Rectal smooth muscle tissue (tissue), 1 donor: ENCODE data around the gene TIMM17A.
A peak's percentile ranks its signal among the peaks of the same experiment; 100 is the strongest.

Experiments
- H3K27ac ChIP-seq: one replicate; pipeline ENCODE4 v1.7.0; 2013; ENCODE audit warnings: low read depth, low read length, inconsistent platforms
- H3K27me3 ChIP-seq: one replicate; pipeline ENCODE4 v1.7.0; 2013; ENCODE audit warnings: low read length; ENCODE audit not compliant: control insufficient read depth, insufficient read depth
- H3K36me3 ChIP-seq: one replicate; pipeline ENCODE4 v1.7.0; 2013; ENCODE audit warnings: low read length; ENCODE audit not compliant: control insufficient read depth, insufficient read depth
- H3K4me1 ChIP-seq: one replicate; pipeline ENCODE4 v1.7.0; 2013; ENCODE audit warnings: low read length; ENCODE audit not compliant: control insufficient read depth, insufficient read depth
- H3K4me3 ChIP-seq: one replicate; pipeline ENCODE4 v1.7.0; 2013; ENCODE audit warnings: low read length
- H3K9ac ChIP-seq: one replicate; pipeline ENCODE4 v1.7.0; 2013; ENCODE audit warnings: low read length

The TIMM17A gene

DNA sequence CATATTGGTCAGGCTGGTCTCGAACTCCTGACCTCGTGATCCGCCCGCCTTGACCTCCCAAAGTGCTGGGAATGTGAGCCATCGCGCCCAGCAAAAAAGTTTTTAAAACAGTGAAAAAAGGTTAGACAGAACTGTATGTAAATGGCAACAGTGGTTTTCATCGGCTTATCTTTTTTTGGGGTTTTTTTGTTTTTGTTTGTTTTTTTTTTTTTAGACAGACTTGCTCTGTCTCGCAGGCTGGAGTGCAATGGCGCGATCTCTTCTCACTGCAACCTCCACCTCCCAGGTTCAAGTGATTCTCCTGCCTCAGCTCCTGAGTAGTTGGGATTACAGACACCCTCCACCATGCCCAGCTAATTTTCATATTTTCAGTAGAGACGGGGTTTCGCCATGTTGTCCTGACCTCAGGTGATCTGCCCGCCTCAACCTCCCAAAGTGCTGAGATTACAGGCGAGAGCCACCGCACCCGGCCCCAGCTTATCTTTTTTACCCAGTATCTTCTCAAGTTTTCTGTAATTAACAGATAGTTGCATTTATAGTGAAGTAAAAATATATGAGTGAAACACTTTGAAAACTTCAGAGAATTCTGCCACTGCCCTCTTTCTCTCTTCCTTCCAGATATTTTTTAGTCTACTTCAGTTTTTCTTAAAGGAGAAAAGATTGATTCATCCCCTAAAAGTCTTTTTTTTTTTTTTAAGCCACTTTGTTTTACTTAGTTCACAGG is 13.1 kb downstream of the TIMM17A start:
- H3K36me3 ChIP-seq = peaks cover 24% of the 10 kb centered on the region
- no peak overlapping the region for H3K4me3 ChIP-seq
- H3K27me3 ChIP-seq = no peaks in the 10 kb centered on the region

DNA sequence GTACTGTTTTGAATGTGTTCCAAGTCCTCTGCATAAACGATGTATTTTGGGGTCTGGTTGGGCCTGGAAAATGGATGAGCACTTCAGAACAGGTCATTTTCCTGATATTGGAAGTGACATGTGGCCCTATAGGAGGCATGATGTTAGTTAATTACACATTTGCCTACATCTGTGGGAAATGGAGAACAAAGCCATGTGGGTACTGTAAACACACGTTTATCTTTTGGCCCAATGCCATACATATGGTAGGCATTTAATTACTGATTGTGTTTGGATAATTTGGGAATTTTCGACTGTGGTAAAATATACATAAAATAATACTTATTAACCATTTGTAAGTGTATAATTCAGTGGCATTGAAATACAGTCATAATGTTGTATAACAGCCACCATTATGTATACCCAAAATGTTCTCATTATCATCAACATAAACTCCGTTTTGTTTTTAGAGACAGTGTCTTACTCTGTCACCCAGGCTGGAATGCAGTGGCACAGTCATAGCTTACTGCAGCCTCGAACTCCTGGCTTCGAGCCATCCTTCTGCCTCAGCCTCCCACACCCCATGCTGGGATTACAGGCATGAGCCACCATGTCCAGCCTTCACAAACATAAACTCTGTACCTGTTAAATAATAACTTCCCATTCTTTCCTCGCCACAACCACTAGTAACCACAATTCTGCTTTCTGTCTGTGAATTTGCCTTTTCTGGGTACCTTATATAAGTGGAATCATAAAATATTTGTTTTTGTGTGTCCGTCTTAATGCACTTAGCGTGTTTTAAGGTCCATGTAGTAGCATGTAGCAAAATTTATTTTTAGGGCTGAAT is 15.2 kb downstream of the TIMM17A start:
- no peaks in the 10 kb centered on the region for H3K27me3 ChIP-seq
- no peak overlapping the region for H3K4me3 ChIP-seq
- no peak overlapping the region for H3K9ac ChIP-seq
- no peak overlapping the region for H3K27ac ChIP-seq
- peaks cover 19% of the 10 kb centered on the region for H3K36me3 ChIP-seq
- H3K4me1 ChIP-seq = no peaks in the 10 kb centered on the region

More for the DNA sequence above, 13.1 kb downstream of the TIMM17A start:
- Histone ChIP-seq H3K4me1 (no peaks in the 10 kb centered on the region), H3K27ac (no peak overlapping the region), H3K9ac (no peak overlapping the region)

- Histone ChIP-seq H3K4me1 (no peaks in the 10 kb centered on the region), H3K27ac (peak overlapping the region; percentile 33), H3K27me3 (no peaks in the 10 kb centered on the region), H3K36me3 (no peaks in the 10 kb centered on the region), H3K4me3 (peak overlapping the region; percentile 62), H3K9ac (peak overlapping the region; percentile 4)
Measured at GRCh38 chr1:201982082-201982622, 26.8 kb downstream of the TIMM17A start.

DNA sequence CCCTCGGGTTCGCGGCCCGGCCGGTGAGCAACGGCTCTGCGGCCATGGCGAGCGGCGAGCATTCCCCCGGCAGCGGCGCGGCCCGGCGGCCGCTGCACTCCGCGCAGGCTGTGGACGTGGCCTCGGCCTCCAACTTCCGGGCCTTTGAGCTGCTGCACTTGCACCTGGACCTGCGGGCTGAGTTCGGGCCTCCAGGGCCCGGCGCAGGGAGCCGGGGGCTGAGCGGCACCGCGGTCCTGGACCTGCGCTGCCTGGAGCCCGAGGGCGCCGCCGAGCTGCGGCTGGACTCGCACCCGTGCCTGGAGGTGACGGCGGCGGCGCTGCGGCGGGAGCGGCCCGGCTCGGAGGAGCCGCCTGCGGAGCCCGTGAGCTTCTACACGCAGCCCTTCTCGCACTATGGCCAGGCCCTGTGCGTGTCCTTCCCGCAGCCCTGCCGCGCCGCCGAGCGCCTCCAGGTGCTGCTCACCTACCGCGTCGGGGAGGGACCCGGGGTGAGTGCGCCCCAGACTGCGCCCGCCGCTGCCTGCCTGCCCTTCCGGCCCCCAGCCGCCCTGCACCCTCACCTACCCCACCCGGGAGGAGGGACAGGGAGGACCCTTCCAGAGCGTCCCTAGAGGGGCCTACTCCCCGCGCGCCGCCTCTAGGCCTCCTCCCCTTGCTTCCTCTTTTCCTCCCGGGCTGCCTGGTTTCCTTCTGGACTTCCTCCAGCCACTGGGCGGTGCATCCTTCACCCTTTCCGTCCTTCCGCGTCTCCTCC is 27.5 kb downstream of the TIMM17A start, which contains the start of gene RNPEP:
Gene RNPEP, plus strand, starts transcription at position 26 of the 757 bp plus-strand sequence. Its CDS starts 19 bp downstream, at position 45.
- Histone ChIP-seq H3K4me3 (peak within 1 kb of the TSS; percentile 62), H3K4me1 (no peaks in the 10 kb centered on the region), H3K27me3 (no peaks in the 10 kb centered on the region), H3K9ac (peak within 1 kb of the TSS; percentile 83), H3K27ac (peak within 1 kb of the TSS; percentile 85), H3K36me3 (no peaks in the 10 kb centered on the region)

GRCh38 chr1:201983380-201983805 is 28.1 kb downstream of the TIMM17A start:
- Histone ChIP-seq H3K27me3 (no peaks in the 10 kb centered on the region), H3K4me1 (no peaks in the 10 kb centered on the region), H3K4me3 (peak overlapping the region; percentile 62), H3K27ac (peak overlapping the region; percentile 85), H3K9ac (peak overlapping the region; percentile 83), H3K36me3 (peaks cover under 1% of the 10 kb centered on the region)

- no peak overlapping the region for H3K27ac ChIP-seq
- peaks cover 2% of the 10 kb centered on the region for H3K36me3 ChIP-seq
- no peaks in the 10 kb centered on the region for H3K4me1 ChIP-seq
- H3K9ac ChIP-seq = no peak overlapping the region
- no peak overlapping the region for H3K4me3 ChIP-seq
- H3K27me3 ChIP-seq = no peaks in the 10 kb centered on the region
Measured at GRCh38 chr1:201984446-201984845, 29.1 kb downstream of the TIMM17A start.

- Histone ChIP-seq H3K4me3 (no peak overlapping the region), H3K9ac (no peak overlapping the region), H3K27me3 (no peaks in the 10 kb centered on the region), H3K36me3 (peaks cover 2% of the 10 kb centered on the region), H3K4me1 (no peaks in the 10 kb centered on the region), H3K27ac (no peak overlapping the region)
Measured at GRCh38 chr1:201985355-201985754, 30.1 kb downstream of the TIMM17A start.

DNA sequence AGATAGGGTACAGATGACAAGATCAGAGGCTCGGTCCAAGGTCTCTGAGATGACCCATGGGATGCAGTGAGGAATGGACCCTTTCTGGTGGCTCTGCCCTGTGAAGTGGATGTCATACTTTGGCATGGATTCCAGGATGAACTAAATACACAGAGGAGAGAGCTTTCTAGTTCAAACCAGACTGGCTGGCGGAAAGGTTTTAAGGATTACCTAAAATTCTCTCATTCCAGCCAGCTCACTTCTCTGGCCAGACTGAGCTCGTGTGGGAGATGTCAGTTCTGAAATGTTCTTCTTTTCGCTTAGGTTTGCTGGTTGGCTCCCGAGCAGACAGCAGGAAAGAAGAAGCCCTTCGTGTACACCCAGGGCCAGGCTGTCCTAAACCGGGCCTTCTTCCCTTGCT is 33.3 kb downstream of the TIMM17A start:
- peaks cover 9% of the 10 kb centered on the region for H3K36me3 ChIP-seq
- H3K9ac ChIP-seq = no peak overlapping the region
- no peak overlapping the region for H3K4me3 ChIP-seq
- no peak overlapping the region for H3K27ac ChIP-seq
- H3K27me3 ChIP-seq = no peaks in the 10 kb centered on the region
- H3K4me1 ChIP-seq = no peaks in the 10 kb centered on the region

- Histone ChIP-seq H3K27ac (no peak overlapping the region), H3K4me3 (no peak overlapping the region), H3K4me1 (no peaks in the 10 kb centered on the region), H3K9ac (no peak overlapping the region), H3K36me3 (peaks cover 9% of the 10 kb centered on the region), H3K27me3 (no peaks in the 10 kb centered on the region)
Measured at GRCh38 chr1:201989354-201990128, 34.2 kb downstream of the TIMM17A start.

GRCh38 chr1:201990427-201990826 is 35.1 kb downstream of the TIMM17A start:
- H3K27ac ChIP-seq = no peak overlapping the region
- no peak overlapping the region for H3K4me3 ChIP-seq
- H3K36me3 ChIP-seq = peaks cover 11% of the 10 kb centered on the region

DNA sequence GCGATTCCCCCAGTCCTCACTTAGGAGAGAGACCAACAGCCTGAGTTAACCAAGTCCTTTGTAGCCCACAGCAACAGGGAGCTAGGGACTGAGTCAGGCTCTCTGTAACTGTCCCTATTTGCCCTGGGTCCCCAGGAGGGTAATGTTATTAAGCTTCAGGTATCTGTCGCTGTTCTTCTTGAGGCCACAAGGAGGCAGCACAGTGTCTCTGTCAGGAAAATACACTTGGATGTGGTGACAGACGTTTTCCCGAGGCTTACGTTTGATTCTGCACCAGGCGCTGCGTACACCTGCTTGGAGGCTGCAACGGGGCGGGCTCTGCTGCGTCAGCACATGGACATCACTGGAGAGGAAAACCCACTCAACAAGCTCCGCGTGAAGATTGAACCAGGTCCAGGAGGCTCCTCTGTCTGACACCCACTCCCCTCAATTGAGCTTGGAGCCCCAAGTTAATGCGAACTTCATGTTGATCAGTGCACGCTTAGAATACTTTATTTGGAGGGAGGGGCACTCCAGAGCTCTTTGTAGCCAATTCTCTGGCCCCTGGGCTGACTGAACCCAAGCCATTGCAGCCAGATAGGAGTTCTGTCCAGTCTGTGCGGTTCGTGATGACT is 44.4 kb downstream of the TIMM17A start:
- Histone ChIP-seq H3K36me3 (peaks cover 36% of the 10 kb centered on the region), H3K4me1 (no peaks in the 10 kb centered on the region), H3K4me3 (no peak overlapping the region), H3K9ac (no peak overlapping the region), H3K27me3 (no peaks in the 10 kb centered on the region), H3K27ac (no peak overlapping the region)

More at GRCh38 chr1:201990427-201990826, 35.1 kb downstream of the TIMM17A start:
- Histone ChIP-seq H3K9ac (no peak overlapping the region), H3K4me1 (no peaks in the 10 kb centered on the region), H3K27me3 (no peaks in the 10 kb centered on the region)
